Neutrophil (primary cell): Measurements from ENCODE around the gene UMAD1.

Experiments used
- H3K27ac ChIP-seq: fragments of 200-600 bp; sonication (generic); 2 replicates; pipeline ENCODE4 v1.5.1; 2016; ENCODE audit warnings: mild to moderate bottlenecking, moderate library complexity
- H3K27me3 ChIP-seq: fragments of 200-600 bp; sonication (generic); 2 replicates; pipeline ENCODE4 v1.6.0; 2016; ENCODE audit warnings: mild to moderate bottlenecking
- H3K36me3 ChIP-seq: fragments of 200-600 bp; sonication (generic); 2 replicates; pipeline ENCODE4 v1.5.1; 2017
- H3K4me1 ChIP-seq, 2 experiments: fragments of 200-600 bp in 1 of 2; sonication (generic) in 1 of 2; 1 replicate in 1 of 2; 2 replicates in 1 of 2; pipeline versions ENCODE4 v1.5.1 to v1.6.1; 2013 to 2016; ENCODE audit warnings: low read depth in 1 of 2, low read length in 1 of 2, mild to moderate bottlenecking in 1 of 2, moderate library complexity in 1 of 2; ENCODE audit not compliant: control insufficient read depth in 1 of 2, insufficient read depth in 1 of 2
- H3K4me3 ChIP-seq, 2 experiments: fragments of 200-600 bp in 1 of 2; sonication (generic) in 1 of 2; 1 replicate in 1 of 2; 2 replicates in 1 of 2; pipeline ENCODE4 v1.5.1; 2013 to 2016; ENCODE audit warnings: low read depth in 1 of 2, low read length in 1 of 2, mild to moderate bottlenecking in 1 of 2, moderate library complexity in 1 of 2
- H3K9me3 ChIP-seq: fragments of 200-600 bp; sonication (generic); 2 replicates; pipeline ENCODE4 v1.5.1; 2016
- CTCF ChIP-seq: fragments of 200-600 bp; sonication (generic); IDR thresholded peaks from 2 replicates; pipeline ENCODE4 v1.5.1; 2016; ENCODE audit warnings: antibody characterized with exemption

UMAD1 gene

GRCh38 chr7:7705318-7705717 is 64.8 kb downstream of the UMAD1 start:
- H3K27me3 ChIP-seq, result no peaks in the 10 kb centered on the region

GRCh38 chr7:7706101-7706511 is 65.6 kb downstream of the UMAD1 start:
- Histone ChIP-seq H3K4me3 (no peak overlapping the region), H3K27ac (no peak overlapping the region), H3K9me3 (no peaks in the 10 kb centered on the region), H3K36me3 (no peaks in the 10 kb centered on the region), H3K27me3 (no peaks in the 10 kb centered on the region), H3K4me1 (peaks cover 0 to 3% of the 10 kb centered on the region in 2 experiments)
- no peak for TF ChIP-seq CTCF

More at GRCh38 chr7:7705318-7705717, 64.8 kb downstream of the UMAD1 start:
- Histone ChIP-seq H3K4me1 (no peaks in the 10 kb centered on the region), H3K4me3 (no peak overlapping the region), H3K36me3 (no peaks in the 10 kb centered on the region), H3K9me3 (no peaks in the 10 kb centered on the region), H3K27ac (no peak overlapping the region)
- no peak for TF ChIP-seq CTCF

- Histone ChIP-seq H3K9me3 (no peaks in the 10 kb centered on the region), H3K4me3 (no peak overlapping the region), H3K27ac (no peak overlapping the region), H3K36me3 (no peaks in the 10 kb centered on the region), H3K27me3 (no peaks in the 10 kb centered on the region), H3K4me1 (peaks cover 0 to 3% of the 10 kb centered on the region in 2 experiments)
- no peak for TF ChIP-seq CTCF
Observed at GRCh38 chr7:7706556-7707172, 66.1 kb downstream of the UMAD1 start.

DNA sequence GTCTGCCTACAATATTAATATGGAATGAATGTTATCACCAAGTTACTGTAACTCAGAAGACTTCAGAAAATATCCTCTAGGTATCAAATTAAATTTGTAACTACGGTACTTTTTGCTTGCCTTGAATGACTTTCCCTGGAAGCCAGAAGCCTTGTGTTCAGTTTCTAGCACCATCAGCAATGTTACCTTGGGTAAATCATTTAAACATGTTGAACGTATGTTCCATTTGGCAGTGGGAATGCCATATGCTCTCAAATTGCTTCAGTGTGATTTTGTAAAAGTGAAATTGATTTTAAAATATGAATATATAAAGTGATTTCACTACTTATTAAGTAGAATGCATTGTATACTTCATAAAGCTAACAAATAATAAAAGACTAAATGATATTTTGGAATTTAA is 66.7 kb downstream of the UMAD1 start:
- Histone ChIP-seq H3K27ac (no peak overlapping the region), H3K36me3 (no peaks in the 10 kb centered on the region), H3K27me3 (no peaks in the 10 kb centered on the region), H3K4me1 (peaks cover 0 to 3% of the 10 kb centered on the region in 2 experiments), H3K4me3 (no peak overlapping the region), H3K9me3 (no peaks in the 10 kb centered on the region)
- no peak for TF ChIP-seq CTCF

- H3K4me3 ChIP-seq, result no peak overlapping the region
- no peak overlapping the region for H3K27ac ChIP-seq
- no peaks in the 10 kb centered on the region for H3K36me3 ChIP-seq
- no peaks in the 10 kb centered on the region for H3K27me3 ChIP-seq
- no peak for TF ChIP-seq CTCF
- H3K4me1 ChIP-seq, result peaks cover 0 to 3% of the 10 kb centered on the region in 2 experiments
- no peaks in the 10 kb centered on the region for H3K9me3 ChIP-seq
Observed at GRCh38 chr7:7707806-7708205, 67.3 kb downstream of the UMAD1 start.

GRCh38 chr7:7709291-7709690 is 68.7 kb downstream of the UMAD1 start:
- peaks cover 0 to 3% of the 10 kb centered on the region in 2 experiments for H3K4me1 ChIP-seq
- TF ChIP-seq CTCF, result no peak
- no peaks in the 10 kb centered on the region for H3K27me3 ChIP-seq
- no peak overlapping the region for H3K27ac ChIP-seq
- no peaks in the 10 kb centered on the region for H3K9me3 ChIP-seq
- no peak overlapping the region for H3K4me3 ChIP-seq
- no peaks in the 10 kb centered on the region for H3K36me3 ChIP-seq
